Activated CD4-positive, alpha-beta T cell treated with anti-CD3 and anti-CD28 coated beads, Interleukin-2, amount 50 U/mL, for 24 hours (primary cell): ENCODE results near the gene TRIM44.

Experiments
- DNase-seq, 2 donors: peaks; one replicate each; pipeline ENCODE4 v3.0.0-alpha.2; 2020; ENCODE audit warnings: low read depth in 1 of 2, low spot score in 1 of 2

TRIM44 gene, protein sequence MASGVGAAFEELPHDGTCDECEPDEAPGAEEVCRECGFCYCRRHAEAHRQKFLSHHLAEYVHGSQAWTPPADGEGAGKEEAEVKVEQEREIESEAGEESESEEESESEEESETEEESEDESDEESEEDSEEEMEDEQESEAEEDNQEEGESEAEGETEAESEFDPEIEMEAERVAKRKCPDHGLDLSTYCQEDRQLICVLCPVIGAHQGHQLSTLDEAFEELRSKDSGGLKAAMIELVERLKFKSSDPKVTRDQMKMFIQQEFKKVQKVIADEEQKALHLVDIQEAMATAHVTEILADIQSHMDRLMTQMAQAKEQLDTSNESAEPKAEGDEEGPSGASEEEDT

DNA sequence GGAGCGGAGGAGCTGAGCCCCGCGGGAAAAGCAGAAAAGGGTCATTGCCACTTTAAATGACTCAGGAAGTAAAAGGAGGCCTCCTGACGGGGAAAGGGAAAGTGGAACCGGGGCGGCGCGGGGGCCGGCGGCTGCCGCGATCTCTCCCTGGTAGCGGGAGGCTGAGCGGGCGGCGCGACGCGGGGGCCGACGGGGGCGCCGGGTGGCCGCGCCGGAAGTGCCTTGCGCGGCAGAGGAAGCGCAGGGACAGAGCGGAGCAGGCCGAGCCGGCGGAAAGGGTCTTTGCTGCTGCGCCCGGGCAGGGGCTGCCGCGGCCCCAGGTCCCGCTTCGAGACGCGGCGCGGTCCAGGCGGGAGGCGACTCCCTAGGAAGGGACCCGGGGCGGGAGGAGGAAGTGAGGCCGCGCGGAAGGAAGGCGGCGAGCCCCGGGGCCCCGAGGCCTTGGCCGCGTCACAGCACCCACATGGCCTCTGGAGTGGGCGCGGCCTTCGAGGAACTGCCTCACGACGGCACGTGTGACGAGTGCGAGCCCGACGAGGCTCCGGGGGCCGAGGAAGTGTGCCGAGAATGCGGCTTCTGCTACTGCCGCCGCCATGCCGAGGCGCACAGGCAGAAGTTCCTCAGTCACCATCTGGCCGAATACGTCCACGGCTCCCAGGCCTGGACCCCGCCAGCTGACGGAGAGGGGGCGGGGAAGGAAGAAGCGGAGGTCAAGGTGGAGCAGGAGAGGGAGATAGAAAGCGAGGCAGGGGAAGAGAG, at the start of gene TRIM44:
Gene TRIM44 (plus strand): TSS at position 127 of the 759 bp plus-strand sequence. CDS start 337 bp downstream, at position 464.
- DNase-seq: peak; percentile 71 to 78

DNA sequence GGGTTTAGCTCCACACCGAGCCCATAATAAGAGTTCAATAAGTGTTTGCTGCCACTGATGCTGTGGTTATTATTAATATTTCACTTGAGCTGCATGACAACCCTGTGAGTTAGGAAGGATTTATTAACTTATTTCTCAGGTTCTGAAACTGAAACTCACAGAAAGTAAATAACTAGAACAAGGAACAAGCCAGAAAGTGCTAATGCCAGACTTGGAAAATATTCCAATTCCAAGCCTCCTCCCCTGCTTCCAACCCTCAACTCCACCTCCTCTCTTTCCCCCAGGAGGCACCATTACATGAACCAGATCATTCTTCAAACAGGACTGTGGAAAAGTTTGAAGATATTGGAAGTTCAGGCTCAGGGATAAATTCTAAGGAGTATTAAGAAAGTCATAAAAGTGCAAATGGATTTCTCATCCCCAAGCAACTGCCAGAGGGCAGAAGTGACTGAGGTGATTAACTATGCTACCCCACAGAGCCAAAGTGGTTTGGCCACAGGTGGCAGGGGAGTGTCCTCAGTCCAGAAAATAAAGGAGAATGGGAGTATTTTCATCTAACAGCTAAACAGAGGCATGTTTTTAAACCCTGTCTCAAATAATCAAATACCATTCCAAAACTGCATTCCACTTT, 47.5 kb upstream of the TRIM44 start:
- DNase-seq: no peak

DNA sequence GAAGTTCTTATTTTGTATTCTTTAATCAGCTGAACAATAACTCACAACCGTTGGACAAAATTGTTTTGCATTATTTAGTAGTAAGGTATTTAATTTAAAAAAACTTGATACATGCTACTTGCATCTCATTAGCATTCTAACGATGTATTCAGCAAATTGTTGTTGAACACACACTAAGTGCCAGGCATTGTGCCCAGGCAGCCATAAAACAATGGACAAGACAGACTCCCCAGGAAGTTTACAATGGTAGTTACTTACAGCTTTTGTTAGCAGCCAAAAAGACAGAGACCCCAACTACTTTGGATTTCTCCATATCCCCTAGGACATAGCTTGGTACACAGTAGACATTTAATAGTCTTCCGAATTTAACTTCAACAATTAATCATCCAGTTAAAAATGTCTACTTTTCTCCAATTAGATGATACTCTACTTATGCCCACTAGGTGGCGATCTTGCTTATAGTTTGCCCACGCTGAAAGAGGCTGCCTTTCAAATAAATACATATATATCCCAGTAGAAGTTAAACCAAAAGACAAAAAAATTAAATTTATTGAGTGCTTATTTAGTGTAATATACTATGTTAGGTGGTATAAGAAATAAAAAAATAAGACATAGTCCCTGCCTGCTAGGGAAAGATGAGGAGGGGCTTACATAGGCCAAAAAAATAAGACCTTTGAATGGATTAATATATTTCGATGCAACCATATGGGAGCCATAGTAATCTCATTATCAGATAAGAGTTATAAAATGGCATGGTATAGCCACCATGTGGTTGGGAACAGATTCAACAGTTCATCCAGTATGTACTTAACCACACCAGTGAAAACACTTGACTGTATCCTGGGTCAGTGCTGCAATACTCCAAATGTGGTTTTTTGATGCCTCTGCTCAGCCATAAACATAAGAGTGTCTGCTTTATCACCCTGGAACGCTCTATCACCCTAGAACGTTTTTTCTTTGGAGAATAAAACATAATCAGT, 46.4 kb upstream of the TRIM44 start:
- peak in 1 of 2 donors; percentile 22 for DNase-seq

DNA sequence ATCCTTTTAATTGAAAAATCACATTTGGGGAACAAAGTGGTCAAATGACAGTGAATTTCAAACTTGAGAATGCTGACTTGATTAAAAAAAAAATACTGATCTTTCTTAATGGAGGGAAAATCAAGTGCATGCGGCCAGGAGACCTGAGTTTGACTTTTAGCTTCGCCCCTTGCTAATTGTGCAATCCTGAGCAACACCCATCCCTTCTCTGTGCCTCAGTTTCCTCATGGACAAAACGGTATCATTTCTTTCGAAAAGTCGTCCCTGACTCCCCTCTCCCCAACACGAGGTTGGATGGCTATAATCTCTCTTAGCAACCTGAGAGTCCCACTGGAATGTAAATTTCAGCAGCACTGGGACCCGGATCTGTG, 45.3 kb upstream of the TRIM44 start:
- no peak for DNase-seq

DNA sequence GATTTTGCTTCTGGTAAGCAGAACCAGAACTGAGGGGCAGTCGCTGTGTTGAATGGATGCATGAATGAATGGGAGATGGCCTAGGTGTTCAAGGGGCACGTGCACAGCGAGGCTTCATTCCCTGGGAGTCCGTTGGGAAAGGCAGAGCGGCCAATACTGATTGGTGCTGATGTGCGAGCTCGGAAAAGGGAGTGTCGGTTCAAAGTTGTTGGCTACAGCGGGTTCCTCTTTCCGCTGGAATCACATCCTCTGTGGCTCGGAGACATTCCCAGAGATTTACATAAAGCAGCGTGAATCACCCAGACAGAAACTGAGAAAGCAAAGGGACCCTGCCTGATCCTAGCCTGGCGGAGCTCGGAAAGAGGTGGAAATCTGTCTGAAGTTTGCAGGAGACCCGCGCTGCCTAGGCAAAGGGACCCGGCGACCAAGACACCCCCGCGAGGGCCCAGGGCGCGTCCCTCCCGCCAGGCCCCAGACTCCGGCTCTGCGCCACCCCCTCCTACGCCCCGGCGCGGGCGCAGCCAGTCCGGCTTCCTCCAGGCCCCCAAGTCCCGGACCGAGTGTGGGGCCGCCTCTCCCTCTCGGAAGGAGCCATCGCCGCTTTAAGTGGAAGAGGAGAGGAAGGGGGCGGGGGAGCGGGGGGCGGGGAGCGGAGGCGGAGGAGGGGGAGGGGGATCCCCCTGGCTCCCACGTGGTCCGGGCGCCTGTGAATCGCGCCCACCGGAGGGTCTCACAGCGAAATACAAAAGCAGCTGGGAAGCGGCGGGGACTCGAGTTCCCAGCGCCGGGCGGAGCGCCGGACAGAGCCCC, 44.7 kb upstream of the TRIM44 start, which contains the start of gene FJX1:
Gene FJX1 (plus strand): TSS at position 774 of the 810 bp plus-strand sequence. CDS start 177 bp downstream, outside the sequence.
- DNase-seq: no peak

DNA sequence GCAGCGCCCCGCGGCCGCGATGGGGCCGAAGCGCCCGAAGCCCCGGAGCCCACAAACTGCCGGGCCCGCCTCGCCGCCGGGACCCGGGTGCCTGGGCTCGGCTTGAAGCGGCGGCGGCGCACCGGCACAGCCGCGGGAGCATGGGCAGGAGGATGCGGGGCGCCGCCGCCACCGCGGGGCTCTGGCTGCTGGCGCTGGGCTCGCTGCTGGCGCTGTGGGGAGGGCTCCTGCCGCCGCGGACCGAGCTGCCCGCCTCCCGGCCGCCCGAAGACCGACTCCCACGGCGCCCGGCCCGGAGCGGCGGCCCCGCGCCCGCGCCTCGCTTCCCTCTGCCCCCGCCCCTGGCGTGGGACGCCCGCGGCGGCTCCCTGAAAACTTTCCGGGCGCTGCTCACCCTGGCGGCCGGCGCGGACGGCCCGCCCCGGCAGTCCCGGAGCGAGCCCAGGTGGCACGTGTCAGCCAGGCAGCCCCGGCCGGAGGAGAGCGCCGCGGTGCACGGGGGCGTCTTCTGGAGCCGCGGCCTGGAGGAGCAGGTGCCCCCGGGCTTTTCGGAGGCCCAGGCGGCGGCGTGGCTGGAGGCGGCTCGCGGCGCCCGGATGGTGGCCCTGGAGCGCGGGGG, 44.0 kb upstream of the TRIM44 start:
- DNase-seq: peak in 1 of 2 donors; percentile 3

DNA sequence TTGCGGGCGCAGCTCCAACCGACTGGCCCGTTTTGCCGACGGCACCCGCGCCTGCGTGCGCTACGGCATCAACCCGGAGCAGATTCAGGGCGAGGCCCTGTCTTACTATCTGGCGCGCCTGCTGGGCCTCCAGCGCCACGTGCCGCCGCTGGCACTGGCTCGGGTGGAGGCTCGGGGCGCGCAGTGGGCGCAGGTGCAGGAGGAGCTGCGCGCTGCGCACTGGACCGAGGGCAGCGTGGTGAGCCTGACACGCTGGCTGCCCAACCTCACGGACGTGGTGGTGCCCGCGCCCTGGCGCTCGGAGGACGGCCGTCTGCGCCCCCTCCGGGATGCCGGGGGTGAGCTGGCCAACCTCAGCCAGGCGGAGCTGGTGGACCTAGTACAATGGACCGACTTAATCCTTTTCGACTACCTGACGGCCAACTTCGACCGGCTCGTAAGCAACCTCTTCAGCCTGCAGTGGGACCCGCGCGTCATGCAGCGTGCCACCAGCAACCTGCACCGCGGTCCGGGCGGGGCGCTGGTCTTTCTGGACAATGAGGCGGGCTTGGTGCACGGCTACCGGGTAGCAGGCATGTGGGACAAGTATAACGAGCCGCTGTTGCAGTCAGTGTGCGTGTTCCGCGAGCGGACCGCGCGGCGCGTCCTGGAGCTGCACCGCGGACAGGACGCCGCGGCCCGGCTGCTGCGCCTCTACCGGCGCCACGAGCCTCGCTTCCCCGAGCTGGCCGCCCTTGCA, 43.3 kb upstream of the TRIM44 start:
- peak in 1 of 2 donors; percentile 1 for DNase-seq

DNA sequence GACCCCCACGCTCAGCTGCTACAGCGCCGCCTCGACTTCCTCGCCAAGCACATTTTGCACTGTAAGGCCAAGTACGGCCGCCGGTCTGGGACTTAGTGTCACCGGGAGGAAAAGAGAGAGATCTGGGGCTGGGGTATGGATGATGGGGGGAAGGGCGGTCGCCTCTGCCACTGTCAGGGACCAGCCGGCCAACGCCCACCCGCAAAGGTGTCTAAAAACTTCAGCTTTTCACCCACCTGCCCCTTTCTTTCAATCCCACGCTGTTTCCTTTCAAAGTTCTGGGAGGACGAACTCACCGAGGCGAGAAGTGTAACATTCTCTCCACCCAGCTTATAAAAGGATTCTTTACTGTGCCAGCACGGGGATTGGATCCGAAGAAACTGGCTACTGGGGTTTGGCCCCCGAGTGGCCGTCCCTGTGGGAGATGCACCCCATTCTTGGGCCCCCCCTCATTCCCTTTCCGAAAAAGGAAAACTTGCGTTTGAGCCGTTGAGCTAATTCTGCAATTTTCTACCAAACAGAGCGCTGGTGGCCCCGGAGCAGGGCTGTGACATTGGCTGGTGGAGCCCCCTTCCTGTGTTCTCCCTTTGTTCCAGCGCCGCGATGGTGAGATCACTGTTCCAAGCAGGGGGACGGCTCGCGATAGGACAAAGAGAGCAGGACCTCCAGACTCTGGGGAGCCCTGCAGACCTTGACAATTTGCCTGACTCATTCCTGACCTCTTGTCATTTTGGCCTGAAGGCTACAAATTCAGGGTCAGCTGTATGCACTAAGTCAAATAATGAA, 42.5 kb upstream of the TRIM44 start:
- DNase-seq: no peak

DNA sequence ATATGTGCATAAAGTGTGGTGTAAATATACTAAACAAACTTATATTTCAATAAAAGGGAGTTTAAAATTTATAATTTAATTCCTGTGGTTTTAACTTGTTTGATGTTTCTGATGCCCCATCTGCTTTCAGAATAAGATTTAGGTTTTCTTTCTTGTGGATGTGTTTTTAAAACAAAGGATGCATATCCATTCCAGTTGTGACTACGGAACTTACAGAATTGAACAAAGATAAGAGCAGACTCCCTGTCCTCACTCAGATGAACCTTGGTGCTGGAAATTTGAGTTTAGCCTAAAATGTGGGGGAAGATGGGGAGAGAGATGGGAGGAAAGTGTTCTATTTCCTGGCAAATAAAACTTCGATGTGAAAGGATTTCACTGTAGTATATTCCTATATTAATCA, 41.8 kb upstream of the TRIM44 start:
- DNase-seq: no peak

DNA sequence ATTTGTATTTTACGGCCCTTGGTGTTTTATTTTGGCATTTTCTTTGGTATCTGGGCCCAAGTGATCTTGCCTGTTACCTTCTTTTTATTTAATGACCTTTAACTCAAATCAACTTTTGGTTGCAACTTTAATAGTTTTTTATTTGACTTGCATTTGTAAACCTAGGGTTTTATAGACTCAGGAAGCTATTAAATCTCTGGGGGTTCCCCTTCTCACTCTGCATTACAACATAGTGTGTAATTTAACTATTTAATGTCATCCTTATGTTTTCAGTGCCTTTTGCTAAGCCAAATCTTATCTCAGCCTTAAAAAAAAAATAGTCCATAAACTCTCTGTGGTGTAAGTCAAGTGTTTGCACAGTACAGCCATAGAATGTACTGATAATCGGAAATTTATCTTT, 41.0 kb upstream of the TRIM44 start:
- DNase-seq: no peak

DNA sequence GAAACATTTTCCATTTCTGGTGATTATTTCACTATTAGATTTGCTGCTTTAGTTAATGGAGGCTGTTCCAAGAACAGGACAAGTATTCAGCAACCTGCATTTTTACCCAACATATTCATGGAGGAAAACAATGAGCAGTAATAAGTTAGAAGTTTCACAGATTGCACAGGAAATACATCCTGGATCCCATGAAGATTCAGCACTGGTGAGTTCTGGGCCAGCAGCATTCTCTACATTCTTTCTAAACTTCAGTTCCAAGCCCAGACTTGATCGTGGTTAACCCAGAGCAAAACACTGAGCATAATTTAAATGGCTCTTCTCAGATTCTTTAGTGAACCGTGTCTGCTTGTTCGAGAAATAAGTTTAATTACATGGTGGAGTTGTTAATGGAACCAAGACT, 40.5 kb upstream of the TRIM44 start:
- no peak for DNase-seq

DNA sequence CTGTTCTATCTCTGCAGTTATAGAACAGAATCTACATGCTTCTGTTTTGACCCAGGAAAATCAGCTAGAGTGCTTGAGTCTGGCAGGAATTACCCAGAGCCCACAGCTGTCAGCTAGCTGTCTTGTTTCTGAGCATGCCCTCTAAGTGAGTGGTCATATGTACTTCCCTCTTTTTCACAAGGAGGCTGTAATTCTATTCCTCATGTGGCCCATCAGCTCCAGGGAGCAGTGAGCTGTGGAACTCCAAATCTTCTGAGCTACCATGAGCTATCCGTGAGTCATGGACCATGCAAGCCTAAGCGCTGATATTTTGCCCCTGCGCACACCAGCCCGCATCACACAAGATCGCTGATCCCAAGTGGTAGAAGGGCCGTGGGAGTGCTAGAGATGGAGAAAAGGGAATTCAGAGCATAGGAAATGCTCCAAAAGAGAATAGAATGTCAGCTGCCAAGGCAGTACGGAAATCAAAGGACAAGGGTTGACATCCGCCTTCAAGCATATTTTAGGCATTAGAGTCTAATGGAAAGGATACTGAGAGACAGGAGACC, 38.9 kb upstream of the TRIM44 start:
- DNase-seq: no peak

DNA sequence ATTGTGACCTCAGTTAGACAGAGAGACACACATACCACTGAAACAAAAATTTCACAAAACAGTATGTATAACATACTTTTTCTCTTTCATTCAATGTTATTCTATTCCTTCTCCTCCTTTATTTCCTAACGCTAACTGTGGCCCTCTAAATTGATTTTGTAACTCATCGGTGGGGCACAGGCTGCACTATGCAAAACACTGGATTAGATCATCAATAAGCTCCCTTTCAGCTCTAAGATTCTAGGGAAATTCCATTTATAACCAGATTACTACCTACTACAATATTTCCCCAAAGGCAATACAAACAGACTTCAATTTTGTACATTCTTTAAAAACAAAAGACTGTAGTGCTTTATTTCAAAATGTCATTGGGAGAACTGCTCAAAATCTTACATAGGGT, 38.3 kb upstream of the TRIM44 start:
- no peak for DNase-seq

DNA sequence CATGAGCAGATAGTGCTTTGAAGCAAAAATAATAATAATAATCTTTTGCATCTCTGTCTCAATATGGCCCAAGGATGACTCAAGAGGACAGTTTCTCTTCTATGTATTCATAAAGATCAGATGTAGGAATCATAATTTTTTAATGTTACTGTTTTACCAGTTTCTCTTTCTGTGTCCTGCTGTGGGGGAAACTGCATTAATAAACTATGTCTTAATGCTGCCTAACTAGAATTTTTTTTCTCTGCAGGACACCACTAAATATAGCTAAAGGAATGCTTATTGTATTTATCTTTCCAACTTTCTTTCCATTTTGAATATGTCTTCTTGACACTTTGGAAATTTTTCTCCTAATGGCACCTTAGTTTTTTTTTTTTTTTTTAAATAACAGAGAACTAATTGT, 37.8 kb upstream of the TRIM44 start:
- DNase-seq: no peak

DNA sequence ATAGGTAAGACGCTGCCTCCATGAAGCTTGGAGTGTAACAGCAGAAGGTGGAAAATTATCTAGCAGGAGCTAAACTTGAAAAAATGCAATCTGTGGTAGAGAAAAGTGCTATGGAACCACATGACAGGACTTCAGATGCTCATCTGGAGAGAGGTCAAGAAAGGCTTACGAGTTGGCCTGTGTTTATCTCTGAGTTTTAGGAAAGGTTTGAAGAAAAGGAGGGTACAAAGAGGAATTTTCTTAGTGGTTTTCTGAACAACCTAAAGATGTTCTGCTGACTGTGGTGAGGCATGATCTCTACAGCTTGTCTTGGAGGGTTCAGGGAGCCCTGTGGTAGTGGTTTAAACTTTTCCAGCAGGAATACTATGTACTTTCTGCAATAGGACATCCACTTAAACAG, 36.1 kb upstream of the TRIM44 start:
- no peak for DNase-seq

DNA sequence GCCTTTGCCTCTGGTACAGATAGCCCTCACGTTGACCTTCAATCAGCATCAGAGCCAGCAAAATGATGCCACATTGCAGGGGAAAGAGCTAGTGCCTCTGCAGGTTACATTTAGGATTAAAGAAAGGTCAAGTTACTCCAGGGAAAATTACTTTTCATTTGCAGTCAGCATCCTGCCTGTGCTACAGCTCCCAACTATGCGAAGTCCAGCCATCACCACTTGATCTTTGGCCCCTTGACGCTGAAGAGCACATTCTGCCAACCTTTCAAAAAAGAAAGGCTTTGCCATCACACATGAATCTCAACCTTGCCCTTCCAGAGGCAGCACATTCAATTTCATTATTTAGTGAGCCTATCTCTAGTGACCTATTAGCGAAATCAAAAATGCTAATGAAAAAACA, 33.1 kb upstream of the TRIM44 start:
- no peak for DNase-seq

DNA sequence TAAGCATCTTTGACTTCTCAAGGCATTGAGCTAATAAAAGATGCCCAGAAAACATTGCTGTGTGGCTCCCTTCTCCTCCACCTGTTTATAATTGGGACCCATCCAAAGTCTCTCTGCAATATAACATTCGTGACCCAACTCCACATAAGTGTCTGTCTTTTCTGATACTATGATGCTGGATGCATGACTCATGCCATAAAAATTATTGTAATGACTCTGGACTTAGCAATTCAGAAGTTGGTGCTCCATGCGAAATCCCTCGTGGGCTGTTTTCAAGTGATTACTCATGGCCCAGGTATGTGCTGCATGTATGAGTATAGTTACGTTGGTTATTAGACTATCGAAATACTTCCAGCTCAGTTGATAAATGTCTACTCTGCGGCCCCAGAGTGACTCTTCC, 32.7 kb upstream of the TRIM44 start:
- no peak for DNase-seq

DNA sequence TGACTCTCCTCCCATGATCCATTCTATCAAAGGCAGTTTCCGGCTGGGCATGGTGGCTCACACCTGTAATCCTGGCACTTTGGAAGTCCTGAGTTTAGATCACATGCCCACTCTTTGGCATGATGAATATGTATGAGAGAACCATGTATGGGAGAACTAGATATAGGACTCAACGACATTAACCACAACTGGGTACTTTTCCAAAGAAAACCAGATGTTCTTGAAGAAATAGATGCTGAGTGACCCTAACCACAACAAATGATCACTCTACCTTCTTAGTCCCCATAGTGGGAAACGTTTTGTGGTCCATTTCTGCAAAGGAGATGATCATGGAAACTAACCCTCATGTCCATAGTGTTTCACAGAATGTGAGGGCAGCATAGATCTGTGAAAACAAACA, 30.7 kb upstream of the TRIM44 start:
- no peak for DNase-seq
